Activated gamma-delta T cell treated with Interleukin-2 at 50 U/mL for 16 hours (primary cell): ENCODE measurements around the gene TMEM139.
"Not testable (repeated sequence)": the region's sequence is repeated elsewhere in the genome, so short reads cannot be mapped to it uniquely, and the experiment has no call there.

ENCODE experiments used
- DNase-seq: peaks from one replicate; pipeline ENCODE4 v3.0.0-alpha.2; 2020

TMEM139 gene

GRCh38 chr7:143261901-143262300 lies 22.9 kb upstream of the TMEM139 start:
- DNase-seq = no peak

- peak; percentile 78 for DNase-seq
These were observed 21.2 kb upstream of the TMEM139 start, which contains the start of gene GSTK1 for GRCh38 chr7:143263266-143264195. Gene GSTK1, plus strand, starts transcription at chr7:143263441. Its CDS starts 73 bp downstream, at chr7:143263514.

DNA sequence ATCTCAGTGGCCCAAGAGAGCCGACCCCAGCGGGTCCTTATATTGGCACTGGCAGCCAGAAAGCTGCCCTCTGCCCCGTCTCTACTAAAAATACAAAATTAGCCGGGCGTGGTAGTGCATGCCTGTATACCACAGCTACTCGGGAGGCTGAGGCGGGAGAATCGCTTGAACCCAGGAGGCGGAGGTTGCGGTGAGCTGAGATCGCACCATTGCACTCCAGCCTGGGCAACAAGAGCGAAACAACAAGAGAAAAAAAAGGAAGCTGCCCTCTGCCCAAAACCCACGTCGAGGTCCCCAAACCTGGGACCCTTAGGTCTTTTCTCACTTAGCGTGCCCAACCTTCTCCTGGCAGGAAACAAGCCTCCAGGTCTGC lies 20.6 kb upstream of the TMEM139 start:
- DNase-seq = not testable (repeated sequence)

GRCh38 chr7:143265017-143265693 lies 19.6 kb upstream of the TMEM139 start:
- DNase-seq = no peak

DNA sequence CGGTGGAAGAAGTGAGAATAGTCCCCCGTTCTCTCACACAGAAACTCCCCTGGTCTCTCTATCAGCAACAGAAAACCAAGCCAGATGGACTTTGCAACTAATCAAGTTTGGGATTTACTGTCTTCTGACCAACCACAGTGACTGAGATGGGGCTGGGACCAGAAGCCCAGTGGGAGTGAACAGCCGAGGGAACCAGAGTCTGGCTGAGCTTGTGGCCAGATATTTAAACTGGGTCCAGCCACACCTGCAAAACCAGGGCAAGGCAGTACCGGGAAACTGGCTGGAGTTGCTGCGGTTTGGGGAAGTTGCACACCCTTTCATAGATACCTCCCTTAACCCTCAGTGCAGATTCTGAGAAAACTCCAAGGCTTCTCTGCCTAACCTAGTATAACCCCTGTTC lies 15.5 kb upstream of the TMEM139 start:
- DNase-seq = no peak

DNA sequence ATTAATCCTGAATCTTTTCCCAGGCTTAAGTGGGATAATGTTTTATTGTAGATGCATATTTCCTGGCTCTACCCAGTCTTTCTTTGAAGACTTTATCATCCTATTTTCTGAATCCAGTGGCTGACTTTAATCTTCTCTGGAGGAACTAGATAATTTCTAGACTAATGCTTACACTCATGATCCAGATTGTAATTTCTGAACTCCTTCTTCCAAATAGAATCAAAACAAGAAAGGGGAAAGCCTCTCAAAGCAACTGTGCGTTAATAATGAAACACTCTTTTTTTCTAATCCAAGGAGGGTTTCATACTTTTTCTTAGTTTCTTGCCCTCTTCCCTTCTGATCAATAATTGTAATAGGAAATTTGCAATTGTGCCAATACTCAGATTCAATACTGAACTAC lies 13.5 kb upstream of the TMEM139 start:
- no peak for DNase-seq

- DNase-seq = no peak
These were observed 11.9 kb upstream of the TMEM139 start for GRCh38 chr7:143272871-143273270.

DNA sequence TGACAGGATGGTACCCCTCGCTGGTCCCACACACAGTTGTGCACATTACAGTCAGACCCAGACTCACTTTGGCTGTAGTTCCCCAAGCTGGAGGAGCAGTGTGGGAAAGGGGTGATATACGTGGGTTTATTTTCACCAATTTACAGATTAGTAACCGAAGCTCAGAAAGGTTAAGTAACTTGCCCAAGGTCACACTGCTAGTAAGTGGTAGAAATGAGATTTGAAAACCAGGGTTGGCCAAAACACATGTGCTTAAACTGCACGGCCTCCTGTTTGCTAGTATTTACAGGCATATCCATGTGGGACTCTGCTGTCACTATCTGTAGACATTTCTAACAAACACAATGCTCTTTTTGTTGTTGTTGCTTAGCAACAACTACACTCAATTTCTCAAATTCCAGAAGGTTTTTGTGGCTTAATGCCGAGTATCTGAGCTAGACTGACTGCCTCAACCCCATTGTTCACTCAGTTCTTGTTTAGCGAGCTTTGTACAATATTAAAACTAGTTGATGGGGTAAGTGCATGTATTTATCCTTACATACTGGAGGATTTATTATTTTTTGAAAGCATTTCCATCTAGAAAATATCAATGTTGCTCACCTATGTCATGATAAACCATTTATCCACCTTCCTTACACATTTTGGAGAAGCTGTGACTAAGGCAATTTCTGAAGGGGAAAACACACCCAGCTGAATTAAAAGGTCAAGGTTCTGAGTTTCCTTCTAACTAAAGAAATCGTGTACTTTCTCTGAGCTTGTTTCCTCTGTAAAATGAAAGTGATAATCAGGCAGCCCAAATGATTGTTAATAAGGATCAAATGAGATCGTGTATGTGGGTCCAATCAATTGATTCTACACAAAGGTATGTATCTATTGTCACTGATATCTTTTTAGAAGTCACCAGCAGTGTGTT lies 5.3 kb upstream of the TMEM139 start:
- no peak for DNase-seq

GRCh38 chr7:143280160-143280559 lies 4.6 kb upstream of the TMEM139 start:
- DNase-seq = no peak

DNA sequence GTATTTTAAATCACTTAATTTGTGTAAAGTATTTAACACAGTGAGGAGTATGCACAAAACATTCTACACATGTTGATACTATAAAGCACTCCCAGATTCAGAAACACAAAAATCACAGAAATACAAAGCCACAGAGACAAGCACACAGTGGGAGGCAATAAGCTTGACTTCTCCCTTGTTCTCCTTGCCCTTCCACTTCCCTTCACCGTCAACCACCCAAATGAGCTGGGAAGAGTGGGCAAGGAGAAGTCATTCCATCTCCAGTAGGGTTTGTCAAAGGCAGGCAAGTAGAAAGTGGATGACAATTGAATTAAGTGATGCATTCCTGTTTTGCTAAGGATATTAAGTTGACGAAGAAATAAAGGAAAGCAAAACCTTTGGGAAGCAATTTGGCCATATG lies 4.2 kb upstream of the TMEM139 start:
- DNase-seq = no peak

GRCh38 chr7:143281529-143281928 lies 3.2 kb upstream of the TMEM139 start:
- DNase-seq = no peak

- no peak for DNase-seq
These were observed 2.6 kb upstream of the TMEM139 start for GRCh38 chr7:143282124-143282523.

- no peak for DNase-seq
These were observed 1.4 kb upstream of the TMEM139 start for GRCh38 chr7:143283381-143283780.

DNA sequence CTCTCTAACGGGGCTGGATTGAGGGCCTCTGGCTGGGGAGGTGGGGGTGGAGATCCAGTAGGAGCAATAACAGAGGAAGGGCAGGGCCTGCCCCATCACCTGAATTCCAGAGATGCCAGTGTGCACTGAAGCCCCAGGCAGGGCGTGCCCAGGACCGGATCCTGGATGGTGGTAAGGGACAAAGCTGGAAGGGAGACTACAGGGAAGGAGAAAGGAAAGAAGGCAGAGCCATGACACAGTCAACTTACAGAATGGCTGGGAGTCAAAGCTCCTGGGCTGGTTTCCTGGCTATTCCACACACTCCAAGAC lies 666 bp downstream of the TMEM139 start:
- DNase-seq = no peak

DNA sequence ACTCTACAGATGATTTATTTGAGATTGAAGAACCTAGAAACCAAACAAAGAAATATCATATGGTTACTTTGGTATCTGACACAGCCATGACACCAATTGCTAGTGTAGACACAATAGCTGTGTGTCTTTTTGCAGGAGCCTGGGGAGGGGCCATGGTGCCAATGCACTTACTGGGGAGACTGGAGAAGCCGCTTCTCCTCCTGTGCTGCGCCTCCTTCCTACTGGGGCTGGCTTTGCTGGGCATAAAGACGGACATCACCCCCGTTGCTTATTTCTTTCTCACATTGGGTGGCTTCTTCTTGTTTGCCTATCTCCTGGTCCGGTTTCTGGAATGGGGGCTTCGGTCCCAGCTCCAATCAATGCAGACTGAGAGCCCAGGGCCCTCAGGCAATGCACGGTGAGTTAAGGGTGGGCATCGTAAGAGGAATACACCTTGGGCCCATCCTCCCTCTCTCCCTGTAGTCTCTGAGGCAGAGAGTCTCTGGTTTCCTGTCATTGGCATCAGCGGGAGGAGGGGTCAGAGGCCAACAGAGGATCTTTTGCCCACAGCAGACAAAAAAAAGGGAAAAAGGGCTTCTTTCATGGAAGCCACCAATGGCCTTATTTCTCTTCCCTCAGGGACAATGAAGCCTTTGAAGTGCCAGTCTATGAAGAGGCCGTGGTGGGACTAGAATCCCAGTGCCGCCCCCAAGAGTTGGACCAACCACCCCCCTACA lies 1.2 kb downstream of the TMEM139 start:
- no peak for DNase-seq

GRCh38 chr7:143286522-143286890 lies 1.7 kb downstream of the TMEM139 start:
- DNase-seq = no peak

GRCh38 chr7:143287339-143287934 lies 2.7 kb downstream of the TMEM139 start:
- no peak for DNase-seq

DNA sequence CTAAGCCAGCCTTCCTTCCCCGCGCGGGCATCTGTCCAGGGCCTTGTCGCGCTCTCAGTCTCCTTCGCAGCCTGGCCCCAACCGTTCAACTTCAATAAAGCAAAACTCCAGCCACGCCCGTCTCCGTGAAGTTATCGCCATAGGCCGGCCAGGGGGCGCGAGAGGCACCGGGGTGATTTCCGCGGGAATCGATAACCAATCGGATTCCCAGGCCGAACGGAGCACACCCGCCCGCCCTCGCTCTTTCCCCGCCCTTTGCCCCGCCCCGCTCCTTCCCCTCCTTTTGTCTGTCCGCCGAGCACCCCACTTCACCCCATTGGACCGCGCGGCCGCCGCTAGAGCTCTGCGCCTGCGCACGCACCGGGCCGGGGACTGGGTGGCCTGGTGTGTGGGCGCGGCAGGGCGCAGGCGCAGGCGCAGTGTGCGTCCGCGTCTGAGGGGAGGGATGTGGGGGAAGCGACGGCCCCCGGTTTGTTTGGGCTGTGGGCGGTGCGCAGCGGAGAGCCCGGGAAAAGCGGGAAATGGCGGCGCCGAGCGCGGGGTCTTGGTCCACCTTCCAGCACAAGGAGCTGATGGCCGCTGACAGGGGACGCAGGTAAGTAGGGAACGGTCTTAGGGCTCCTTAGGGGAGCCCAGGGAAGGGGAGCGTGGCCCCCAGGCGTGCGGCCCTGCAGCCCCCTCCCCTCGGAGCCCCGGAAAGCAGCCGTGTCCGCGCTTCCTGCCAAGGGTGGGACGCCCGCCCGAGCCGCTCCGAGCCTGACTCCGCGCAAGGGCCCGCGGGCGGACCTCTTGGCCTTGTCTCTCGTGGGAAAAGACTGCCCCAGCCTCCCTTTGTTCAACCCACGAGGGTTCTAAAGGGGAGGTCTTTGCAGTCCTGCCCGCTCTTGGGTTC lies 3.4 kb downstream of the TMEM139 start, which contains the start of gene CASP2:
Gene CASP2 (plus strand): TSS at position 417 of the 892 bp plus-strand sequence. CDS start 105 bp downstream, at position 522.
- DNase-seq = peak; percentile 99

DNA sequence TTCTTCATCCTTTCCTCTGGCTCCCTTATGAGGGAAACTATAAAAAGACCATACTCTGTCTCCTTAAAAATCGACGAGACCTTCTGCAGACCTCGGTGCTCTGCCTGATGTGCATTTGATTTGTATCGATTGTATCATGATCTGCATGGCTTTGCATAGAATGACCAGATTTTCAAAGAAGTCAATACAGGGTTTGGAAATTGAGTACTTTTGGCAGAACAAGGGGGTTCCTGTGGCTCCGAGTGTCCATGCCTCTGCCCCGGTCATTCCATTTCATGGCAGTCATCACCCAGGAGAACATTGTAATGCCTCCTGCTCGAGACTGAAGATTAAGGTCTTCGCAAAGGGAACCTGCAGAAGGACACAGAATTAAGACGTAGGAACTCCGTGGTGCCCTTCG lies 4.1 kb downstream of the TMEM139 start:
- DNase-seq = no peak

GRCh38 chr7:143289421-143289820 lies 4.7 kb downstream of the TMEM139 start:
- DNase-seq = no peak

GRCh38 chr7:143289888-143290287 lies 5.1 kb downstream of the TMEM139 start:
- not testable (repeated sequence) for DNase-seq
